DMS 273 (cell line): ENCODE measurements around the gene HNRNPF.
"Not testable (repeated sequence)": the region's sequence is repeated elsewhere in the genome, so short reads cannot be mapped to it uniquely, and the experiment has no call there.

Source experiments
- DNase-seq: peaks from one replicate; lab custom pipeline; 2025; ENCODE audit not compliant: unreplicated experiment; lab: John Stamatoyannopoulos, UW

Gene HNRNPF, protein sequence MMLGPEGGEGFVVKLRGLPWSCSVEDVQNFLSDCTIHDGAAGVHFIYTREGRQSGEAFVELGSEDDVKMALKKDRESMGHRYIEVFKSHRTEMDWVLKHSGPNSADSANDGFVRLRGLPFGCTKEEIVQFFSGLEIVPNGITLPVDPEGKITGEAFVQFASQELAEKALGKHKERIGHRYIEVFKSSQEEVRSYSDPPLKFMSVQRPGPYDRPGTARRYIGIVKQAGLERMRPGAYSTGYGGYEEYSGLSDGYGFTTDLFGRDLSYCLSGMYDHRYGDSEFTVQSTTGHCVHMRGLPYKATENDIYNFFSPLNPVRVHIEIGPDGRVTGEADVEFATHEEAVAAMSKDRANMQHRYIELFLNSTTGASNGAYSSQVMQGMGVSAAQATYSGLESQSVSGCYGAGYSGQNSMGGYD

DNA sequence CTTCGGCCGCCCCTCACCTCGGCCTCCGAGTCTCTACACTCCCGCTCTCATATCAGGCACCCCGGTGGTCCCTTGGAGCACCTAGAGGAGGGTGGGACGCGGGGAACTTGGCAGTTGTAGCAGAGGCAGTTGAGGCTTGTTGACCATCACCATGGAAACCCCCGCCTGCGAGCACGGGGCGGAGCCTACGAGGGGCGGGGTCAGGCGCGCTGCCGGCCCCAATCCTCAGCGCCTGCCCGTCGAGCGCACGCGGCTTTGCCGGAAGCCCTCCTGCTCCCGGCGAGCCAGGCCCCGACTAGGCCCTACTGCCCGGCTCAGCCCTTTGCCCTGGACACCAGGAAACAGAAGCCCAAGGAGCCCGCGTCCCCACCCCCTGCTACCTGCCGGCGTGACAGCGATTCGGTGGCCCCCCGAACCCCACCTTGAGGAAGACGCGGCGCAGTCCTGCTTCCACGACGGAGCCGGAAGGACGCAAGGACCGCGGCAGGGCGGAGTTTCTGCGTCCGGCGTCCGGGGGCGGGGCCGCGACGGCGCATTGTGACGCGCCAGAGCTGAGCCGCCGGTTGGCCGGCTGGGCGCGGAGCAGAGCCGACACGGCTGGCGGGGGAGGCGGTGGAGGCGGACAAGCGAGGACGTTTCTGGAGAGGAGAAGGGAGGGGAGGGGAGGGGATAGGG is at the start of gene HNRNPF:
Gene HNRNPF (minus strand): TSS at position 477 of the 675 bp plus-strand sequence. CDS start 21,302 bp downstream, outside the sequence.
- DNase-seq, result peak; percentile 95

DNA sequence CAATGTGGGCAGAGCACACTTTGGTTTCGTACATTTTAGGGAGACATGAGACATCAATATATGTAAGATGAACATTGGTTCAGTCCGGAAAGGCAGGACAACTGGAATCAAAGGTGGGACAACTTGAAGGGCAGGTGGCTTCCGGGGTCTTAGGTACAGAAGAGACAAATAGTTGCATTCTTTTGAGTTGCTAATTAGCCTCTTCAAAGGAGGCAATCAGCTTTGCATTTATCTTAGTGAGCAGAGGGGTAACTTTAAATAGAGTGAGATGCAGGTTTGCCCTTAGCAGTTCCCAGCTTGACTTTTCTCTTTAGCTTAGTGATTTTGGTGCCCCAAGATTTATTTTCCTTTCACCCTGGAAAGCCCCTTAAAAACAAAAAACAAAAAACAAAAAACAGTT is 49.2 kb upstream of the HNRNPF start:
- DNase-seq, result no peak

DNA sequence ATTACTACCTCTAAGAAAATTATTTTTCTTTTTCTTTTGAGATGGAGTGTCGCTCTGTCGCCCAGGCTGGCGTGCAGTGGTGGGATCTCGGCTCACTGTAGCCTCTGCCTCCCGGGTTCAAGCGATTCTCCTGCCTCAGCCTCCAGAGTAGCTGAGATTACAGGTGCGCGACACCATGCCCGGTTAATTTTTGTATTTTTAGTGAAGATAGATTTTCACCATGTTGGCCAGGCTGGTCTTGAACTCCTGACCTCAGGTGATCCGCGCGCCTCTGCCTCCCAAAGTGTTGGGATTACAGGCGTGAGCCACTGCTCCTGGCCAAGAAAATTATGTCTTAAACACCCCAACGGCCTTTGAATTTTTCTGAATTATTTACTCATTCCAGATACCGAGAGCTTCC is 47.6 kb upstream of the HNRNPF start:
- DNase-seq, result not testable (repeated sequence)

DNA sequence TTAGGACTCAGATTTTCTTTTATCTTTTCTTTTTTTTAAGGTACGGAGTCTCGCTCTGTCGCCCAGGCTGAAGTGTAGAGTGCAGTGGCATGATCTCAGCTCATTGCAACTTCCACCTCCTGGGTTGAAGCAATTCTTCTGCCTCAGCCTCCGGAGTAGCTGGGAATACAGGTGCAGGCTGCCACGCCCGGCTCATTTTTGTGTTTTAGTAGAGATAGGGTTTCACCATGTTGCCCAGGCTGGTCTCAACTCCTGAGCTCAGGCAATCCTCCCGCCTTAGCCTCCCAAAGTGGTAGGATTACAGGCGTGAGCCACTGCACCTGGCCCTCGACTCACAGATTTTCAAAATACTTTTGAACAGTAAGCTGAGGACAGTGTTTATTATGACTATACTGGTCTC is 45.0 kb upstream of the HNRNPF start:
- not testable (repeated sequence) for DNase-seq

DNA sequence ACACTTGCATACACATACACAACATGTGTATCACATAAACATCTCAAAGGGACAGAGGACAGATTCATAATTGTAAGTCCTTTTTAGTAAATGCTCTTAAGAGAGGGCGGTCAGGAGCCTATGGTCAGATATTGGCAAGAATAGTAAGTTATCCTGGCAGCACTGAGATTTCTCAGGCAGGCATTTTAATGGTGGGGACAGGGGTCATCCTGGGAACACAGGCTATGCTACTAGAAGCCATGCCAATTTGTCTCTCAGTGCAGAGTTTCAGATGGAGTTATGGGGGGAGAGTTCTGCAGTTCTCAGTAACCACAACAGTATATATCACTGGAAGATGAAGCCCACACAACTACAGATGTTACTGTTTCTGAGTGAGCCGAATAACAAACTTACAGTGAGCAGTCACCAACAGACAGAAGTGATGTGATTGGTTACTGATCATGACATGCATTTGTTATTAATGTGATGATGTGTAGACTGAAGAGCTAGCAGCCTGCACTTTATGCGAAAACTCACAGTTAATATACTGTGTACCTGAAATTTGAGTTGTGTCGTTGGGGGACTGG is 44.4 kb upstream of the HNRNPF start:
- no peak for DNase-seq

DNA sequence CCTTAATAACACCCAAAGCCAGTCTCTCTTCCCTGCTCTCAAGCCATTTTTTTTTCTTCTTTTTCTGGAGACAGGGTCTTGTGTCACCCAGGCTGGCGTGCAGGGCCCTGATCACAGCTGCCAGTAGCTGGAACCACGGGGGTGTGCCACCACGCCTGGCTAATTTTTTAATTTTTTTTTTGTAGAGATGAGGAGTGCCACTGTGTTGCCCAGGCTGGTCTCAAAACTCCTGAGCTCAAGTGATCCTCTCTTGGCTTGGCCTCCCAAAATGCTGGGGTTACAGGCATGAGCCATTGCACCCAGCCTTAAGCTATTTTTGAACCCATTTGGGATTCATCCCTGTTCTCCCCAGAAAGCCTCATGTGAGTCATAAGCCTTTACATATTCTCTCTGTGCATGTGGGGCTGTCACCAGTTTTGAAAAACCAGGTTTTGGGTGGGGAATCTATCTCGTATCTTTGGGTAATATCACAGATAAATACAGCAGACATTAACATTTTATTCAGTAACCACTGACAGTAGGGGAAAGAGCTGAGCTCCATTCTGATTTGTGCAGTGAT is 43.4 kb upstream of the HNRNPF start:
- no peak for DNase-seq

DNA sequence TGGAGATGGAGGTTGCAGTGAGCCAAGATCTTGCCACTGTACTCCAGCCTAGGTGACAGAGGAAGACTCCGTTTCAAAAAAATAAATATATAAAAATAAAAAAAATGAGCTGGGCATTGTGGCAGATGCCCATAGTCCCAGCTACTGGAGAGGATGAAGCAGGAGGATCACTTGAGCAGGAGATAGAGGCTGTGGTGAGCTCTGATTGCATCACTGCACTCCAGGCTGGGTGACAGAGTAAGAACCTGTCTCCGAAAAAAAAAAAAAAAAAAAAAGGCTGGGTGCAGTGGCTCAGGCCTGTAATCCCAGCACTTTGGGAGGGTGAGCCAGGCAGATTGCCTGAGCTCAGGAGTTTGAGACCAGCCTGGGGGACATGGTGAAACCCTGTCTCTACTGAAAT is 39.8 kb upstream of the HNRNPF start:
- no peak for DNase-seq

DNA sequence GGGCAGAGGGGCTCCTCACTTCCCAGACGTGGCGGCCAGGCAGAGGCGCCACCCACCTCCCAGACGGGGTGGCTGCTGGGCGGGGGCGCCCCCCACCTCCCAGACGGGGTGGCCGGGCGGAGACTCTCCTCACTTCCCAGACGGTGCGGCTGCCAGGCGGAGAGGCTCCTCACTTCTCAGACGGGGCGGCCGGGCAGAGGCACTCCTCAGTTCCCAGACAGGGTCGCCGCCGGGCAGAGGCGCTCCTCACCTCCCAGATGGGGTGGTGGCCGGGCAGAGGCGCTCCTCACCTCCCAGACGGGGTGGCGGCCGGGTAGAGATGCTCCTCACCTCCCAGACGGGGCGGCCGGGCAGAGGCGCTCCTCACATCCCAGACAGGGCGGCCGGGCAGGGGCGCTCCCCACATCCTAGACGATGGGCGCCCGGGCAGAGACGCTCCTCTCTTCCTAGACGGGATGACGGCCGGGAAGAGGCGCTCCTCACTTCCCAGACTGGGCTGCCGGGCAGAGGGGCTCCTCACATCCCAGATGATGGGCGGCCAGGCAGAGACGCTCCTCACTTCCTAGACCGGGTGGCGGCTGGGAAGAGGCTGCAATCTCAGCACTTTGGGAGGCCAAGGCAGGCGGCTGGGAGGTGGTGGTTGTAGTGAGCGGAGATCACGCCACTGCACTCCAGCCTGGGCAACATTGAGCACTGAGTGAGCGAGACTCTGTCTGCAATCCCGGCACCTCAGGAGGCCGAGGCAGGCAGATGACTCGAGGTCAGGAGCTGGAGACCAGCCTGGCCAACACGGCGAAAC is 37.4 kb upstream of the HNRNPF start:
- DNase-seq, result not testable (repeated sequence)

DNA sequence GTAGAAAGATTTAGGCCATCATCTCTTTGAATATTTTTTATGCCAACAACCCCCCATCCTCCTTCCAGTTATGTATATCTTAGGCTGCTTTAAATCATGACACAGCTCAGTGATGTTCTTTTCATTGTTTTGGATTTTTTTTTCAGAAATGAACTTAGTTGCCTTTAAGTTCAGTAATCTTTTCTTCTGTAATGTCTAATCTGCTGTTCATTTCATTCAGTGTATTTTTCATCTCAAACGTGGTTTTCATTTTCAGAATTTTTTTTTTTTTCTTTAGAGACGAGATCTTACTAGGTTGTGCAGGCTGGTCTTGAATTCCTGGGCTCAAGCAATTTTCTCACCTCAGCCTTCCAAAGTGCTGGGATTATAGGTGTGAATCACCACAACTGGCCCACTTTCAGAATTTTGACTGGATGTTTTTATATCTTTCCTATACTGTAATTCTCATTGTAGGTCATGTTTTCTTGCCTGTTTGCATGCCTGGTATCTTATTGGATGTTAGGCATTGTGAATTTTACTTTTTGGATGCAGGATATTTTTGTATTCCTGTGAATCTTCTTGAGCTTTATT is 36.0 kb upstream of the HNRNPF start:
- DNase-seq, result no peak

DNA sequence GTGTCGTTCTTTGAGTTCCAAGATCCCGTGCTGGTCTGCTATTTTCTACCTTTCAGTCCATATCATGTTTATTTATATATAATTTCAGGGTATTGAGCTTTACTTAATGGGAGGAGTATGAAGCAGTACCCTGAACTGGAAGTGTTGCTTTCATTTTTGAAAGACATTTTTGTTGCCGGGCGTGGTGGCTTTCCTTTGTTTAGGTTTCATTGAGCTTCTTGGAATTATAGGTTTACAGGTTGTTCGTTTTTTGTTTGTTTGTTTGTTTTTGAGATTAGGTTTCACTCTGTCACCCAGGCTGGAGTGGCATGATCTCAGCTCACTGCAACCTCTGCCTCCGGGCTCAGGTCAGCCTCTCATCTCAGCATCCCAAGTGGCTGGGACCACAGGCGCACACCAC is 35.3 kb upstream of the HNRNPF start:
- DNase-seq, result no peak

DNA sequence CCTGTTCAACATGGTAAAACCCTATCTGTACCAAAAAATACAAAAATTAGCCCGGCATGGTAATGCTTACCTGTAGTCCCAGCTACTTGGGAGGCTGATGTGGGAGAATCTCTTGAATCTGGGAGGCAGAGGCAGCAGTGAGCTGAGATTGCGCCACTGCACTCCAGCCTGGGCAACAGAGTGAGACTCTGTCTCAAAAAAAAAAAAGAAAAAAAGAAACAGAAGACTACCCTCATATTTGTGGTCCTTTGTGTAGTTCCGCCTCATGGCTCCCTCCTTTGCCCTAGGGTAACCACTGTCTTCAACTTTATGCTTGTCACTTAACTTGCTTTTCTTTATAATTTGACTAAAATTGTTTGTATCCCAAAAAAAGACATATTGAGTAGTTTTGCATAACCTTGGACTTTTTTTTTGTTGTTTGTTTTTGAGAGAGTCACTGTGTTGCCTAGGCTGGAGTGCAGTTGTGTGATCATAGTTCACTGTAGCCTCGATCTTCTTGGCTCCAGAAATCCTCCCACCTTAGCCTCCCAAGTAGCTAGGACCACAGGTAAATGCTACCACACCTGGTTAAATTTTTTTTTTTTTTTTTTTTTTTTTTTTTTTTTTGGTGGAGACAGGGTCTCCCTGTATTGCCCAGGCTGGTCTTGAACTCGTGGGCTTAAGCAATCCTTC is 31.6 kb upstream of the HNRNPF start:
- DNase-seq, result no peak

DNA sequence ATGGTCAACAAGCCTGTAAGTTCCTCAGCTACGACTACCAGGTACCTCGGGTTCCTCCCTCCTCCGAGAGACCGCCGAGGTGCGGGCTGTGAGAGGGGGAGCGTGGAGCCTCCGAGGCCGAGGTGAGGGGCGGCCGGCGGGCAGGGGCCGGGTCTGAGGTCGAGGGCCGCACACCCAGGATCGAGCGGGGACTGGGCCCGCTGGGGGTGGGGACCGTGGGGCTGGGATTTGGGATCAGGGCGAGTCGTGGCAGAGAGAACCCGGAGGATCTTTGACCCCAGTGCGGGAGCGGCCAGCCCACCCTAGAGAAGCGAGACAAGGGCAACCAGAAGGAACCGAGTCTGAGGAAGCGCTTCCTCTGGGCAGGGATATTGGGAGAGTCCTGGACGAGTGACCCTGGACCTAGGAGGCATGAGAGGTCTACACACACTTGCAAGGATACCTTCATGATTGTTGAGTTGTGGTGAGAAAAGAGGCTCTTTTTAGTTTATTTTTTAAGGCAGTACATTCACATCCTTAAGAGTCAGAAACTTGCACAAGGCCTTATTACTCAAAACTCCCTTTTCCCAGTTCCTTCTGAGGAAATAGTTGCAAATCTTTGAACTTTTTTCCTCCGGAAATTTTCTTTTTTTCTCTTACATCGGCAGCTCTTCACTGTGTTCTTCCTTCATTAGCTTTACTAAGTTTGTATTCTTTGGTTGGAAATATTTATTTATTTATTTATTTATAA is 28.3 kb upstream of the HNRNPF start:
- DNase-seq, result no peak

DNA sequence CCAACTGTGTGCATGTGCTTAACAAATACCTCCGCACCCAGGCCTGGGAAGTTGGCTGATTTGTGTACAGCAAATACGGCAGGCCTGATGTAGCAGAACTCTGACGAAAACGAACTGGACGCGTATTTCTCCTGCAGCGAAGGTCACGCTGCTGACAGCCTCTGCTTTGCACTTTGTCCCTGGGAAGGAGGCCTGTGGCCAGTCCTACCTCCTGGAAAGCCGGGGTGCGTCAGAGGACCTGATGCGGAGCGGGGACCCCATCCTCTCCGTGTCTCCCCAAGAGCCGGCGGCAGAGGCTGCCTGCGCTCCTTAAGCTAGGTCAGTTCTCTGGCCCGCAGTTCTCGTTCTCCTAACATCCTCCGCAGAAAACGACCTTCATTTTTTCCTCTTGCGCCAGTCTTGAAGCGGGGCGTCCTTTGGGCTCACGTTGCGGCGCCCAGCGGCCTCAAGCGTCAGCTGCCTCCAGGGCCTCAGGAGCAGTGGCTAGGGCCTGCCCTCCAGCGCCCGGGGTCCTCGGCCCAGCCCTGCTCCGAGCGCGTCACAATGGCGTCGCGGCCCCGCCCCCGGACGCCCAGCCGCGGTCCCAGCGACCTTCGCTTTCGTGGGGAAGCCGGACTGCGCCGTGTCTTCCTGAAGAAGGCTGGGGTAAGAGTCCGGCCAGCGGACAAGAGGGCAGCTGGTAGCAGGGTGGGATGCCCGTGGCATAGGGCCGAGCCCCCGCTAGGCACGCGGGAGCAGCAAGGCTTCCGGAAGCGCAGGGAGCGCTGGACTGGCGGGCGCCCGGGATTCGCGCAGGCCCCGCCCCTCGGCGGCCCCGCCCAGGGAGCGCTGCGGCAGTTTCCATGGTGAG is 27.5 kb upstream of the HNRNPF start, which contains the start of gene ZNF487:
Gene ZNF487 (plus strand): TSS at position 821 of the 850 bp plus-strand sequence. CDS start 38,703 bp downstream, outside the sequence.
- peak; percentile 83 for DNase-seq

DNA sequence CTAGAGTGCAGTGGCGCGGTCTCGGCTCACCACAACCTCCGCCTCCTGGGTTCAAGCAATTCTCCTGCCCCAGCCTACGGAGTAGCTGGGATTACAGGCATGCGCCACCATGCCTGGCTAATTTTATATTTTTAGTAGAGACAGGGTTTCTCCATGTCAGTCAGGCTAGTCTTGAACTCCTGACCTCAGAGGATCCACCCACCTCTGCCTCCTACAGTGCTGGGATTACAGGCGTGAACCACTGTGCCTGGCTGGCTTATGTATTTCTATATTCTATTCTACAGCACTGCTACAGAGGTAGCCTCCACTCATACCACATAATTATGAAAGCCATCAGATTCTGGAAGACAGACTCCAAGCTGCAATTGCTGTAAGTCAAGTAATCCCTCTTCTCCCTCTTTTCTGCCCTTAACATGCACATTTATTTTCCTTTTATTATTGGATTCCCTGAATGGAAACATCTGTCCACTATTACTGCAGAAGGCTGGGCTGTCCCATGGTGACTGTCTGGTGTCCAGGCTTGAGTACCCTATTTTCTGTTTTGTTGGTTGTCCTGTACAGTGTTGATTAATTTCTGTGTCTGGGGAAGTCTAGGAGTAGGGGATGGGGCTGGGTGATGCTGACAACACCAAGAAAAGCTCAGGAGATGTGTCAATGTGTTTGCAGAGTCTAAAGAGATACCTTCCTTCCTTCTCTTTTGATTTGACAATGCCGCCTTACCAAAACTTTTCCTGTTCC is 22.1 kb upstream of the HNRNPF start:
- no peak for DNase-seq

DNA sequence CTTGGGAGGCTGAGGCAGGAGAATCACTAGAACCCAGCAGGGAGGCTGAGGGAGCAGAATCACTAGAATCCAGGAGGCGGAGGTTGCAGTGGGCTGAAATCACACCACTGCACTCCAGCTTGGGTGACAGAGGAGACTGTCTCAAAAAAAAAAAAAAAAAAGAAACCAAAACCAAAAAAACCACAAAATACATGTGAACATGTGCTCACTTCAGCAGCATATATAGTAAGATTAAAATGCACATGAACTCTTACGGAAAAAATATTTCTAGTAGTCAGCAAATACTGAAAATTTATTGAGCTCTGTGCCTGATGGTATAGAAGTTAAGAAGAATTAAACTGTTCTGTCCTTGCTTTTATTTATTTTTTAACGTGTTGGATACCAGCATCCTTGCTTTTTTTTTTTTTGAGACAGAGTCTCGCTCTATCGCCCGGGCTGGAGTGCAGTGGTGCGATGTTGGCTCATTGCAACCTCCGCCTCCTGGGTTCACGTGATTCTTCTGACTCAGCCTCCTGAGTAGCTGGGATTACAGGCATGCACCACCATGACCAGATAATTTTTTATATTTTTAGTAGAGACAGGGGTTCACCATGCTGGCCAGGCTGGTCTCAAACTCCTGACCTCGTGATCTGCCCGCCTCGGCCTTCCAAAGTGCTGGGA is 18.3 kb upstream of the HNRNPF start:
- DNase-seq, result no peak

DNA sequence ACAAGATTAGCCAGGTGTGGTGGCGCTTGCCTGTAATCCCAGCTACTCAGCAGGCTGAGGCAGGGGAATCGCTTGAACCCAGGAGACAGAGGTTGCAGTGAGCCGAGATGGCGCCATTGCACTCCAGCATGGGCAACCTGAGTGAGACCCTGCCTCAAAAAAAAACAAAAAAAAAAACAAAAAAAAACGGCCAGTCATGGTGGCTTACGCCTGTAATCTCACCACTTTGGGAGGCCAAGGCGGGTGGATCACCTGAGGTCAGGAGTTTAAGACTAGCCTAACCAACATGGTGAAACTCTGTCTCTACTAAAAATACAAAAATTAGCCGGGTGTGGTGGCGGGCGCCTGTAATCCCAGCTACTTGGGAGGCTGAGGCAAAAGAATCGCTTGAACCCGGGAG is 17.5 kb upstream of the HNRNPF start:
- not testable (repeated sequence) for DNase-seq

DNA sequence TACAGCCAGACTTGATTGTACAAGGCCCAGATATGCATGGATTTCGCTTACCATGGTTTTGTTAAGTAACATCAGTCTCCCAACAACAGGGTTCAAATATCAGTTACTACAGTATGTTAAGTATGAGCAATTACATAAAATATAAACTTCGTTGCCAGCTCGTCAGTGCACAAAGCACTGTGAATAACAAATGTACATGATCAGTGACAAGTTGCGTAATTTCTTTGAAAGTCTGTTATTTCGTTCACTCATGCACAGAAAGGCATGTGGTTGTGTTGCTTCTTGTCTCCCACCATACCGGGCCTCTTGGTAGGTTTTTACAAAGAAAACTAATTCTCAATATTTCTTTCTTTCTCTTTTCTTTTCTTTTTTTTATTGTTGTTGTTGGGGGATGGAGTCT is 15.4 kb upstream of the HNRNPF start:
- DNase-seq, result no peak
